ENCODE results near the gene WFIKKN2.
"Not testable (repeated sequence)": the region's sequence is repeated elsewhere in the genome, so short reads cannot be mapped to it uniquely, and the experiment has no call there.

WFIKKN2 gene

DNA sequence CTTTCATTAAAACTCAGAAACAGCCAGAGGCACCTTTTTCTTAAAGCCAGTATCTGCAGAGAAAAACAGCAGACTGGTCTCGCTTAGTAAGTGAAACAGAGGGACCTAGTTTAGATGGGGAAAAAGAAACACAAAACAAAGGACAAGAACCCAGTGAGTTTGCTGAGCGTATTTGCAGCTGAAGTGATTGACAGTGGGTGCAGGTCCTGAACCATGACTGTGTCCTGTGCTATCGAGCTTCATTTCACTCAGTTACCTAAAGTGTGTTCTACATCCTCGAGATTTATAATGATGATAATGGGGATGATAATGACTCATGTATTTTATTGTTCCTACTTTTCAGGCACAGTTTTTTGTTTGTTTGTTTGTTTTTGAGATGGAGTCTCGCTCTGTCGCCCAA lies 31.7 kb upstream of the WFIKKN2 start:
- no peak for DNase-seq (ENCODE audit: low read depth)
- H3K4me3 ChIP-seq (replicated peaks; ENCODE audit: low read depth, low read length) = no peak overlapping the region
- TF ChIP-seq, protein P1, sequence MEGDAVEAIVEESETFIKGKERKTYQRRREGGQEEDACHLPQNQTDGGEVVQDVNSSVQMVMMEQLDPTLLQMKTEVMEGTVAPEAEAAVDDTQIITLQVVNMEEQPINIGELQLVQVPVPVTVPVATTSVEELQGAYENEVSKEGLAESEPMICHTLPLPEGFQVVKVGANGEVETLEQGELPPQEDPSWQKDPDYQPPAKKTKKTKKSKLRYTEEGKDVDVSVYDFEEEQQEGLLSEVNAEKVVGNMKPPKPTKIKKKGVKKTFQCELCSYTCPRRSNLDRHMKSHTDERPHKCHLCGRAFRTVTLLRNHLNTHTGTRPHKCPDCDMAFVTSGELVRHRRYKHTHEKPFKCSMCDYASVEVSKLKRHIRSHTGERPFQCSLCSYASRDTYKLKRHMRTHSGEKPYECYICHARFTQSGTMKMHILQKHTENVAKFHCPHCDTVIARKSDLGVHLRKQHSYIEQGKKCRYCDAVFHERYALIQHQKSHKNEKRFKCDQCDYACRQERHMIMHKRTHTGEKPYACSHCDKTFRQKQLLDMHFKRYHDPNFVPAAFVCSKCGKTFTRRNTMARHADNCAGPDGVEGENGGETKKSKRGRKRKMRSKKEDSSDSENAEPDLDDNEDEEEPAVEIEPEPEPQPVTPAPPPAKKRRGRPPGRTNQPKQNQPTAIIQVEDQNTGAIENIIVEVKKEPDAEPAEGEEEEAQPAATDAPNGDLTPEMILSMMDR (IDR thresholded peaks at IDR 0.05; ENCODE audit: low read length, missing control alignments) = no peak

DNA sequence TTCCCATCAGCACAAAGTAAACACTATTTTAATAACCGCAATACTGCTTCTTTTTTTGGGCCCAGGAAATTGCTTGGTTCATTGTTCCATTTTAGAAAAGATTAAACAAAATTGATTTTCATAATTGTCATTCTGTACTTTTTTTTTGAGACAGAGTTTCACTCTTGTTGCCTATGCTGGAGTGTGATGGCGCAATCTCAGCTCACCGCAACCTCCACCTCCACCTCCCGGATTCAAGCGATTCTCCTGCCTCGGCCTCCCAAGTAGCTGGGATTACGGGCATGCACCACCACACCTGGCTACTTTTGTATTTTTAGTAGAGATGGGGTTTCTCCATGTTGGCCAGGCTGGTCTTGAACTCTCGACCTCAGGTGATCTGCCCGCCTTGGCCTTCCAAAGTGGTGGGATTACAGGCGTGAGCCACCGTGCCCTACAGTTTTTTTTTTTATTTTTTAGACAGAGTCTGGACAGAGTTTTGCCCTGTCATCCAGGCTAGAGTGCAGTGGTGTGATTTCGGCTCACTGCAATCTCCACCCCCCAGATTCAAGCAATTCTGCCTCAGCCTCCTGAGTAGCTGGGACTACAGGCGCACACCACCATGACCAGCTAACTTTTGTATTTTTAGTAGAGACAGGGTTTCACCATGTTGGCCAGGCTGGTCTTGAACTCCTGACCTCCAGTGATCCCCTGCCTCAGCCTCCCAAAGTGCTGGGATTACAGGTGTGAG lies 30.5 kb upstream of the WFIKKN2 start:
- H3K4me3 ChIP-seq (replicated peaks; ENCODE audit: low read depth, low read length); DNase-seq (ENCODE audit: low read depth): not testable (repeated sequence)

DNA sequence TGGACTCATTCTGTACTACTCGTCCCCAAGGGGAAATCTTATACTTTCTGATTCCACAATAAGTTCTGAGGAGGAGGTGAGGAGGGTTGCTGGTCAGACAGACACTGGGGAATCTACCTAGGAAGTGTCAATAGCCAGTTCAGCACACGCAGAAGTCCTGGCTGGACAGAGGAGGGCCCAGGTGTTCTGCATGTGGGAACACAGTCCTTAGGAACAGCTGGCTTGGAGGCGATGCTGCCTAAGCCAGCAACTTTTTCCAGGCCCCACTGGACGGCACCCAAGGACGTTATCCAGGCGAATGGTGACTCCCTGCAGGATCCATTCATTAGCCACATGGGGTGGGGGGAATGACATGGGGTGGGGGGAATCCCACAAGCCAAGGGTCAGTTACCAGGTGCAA lies 29.9 kb upstream of the WFIKKN2 start:
- no peak for DNase-seq (ENCODE audit: low read depth)
- TF ChIP-seq, protein P1 (IDR thresholded peaks at IDR 0.05; ENCODE audit: low read length, missing control alignments) = no peak
- H3K4me3 ChIP-seq (replicated peaks; ENCODE audit: low read depth, low read length) = no peak overlapping the region

DNA sequence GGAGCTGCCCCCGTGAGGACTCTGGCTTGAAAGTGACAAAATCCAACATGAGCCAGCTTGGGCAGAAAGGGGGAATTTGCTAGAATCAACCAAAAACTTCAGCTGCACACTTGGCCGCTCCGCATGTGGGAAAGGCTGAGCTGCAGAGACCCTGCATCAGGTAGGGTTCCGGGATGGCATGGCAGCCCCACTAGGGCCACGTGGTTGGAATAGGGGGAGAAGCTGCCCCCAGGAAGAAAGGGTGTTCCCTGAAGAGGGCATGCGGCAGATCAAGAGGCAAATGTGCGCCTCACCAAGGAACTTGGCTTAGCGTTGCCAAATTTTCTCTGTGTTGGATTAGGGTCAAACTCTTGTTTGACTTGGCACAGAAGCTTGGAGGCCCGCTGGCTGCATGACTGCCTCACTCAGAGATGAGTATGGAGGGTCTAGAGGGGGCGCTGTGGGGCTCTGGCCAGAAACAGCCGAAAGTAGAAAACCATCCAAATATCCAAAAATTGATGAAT lies 29.2 kb upstream of the WFIKKN2 start:
- H3K4me3 ChIP-seq (replicated peaks; ENCODE audit: low read depth, low read length) = no peak overlapping the region
- DNase-seq (ENCODE audit: low read depth) = peak; percentile 23
- TF ChIP-seq, protein P1 (IDR thresholded peaks at IDR 0.05; ENCODE audit: low read length, missing control alignments) = no peak

DNA sequence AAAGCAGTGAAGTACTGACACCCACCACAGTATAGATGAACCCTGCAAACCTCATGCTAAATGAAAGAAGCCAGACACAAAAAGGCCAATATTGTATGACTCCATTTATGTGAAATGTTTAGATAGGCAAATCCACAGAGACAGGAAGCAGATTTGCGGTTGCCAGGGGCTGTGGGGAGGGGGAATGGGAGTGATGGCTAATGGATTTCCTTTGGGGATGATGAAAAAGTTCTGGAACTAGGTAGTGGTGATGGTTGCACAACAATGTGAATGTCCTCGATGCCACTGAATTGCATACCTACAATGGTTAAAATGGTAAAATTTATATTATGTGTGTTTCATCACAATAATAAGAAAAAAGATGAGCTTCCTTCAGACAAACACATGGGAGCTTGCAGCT lies 28.4 kb upstream of the WFIKKN2 start:
- DNase-seq (ENCODE audit: low read depth) = peak; percentile 43
- H3K4me3 ChIP-seq (replicated peaks; ENCODE audit: low read depth, low read length) = no peak overlapping the region
- TF ChIP-seq, protein P1 (IDR thresholded peaks at IDR 0.05; ENCODE audit: low read length, missing control alignments) = no peak

DNA sequence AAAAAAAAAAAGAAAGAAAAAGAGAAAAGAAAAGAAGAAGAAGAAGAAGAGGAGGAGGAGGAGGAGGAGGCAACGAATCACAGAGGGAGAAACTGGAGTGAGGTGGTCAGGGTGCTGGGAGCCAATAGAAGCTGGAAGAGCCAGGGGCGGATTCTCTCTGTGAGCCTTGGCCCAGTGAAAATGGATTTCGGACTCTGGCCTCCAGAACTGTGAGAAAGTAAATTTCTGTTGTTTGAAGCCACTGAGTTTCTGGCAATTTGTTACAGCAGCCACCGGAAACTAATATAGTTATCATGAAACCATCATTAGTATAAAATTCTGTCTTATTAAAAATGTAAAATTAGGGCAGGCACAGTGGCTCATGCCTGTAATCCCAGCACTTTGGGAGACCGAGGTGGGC lies 27.7 kb upstream of the WFIKKN2 start:
- no peak for DNase-seq (ENCODE audit: low read depth)
- TF ChIP-seq, protein P1 (IDR thresholded peaks at IDR 0.05; ENCODE audit: low read length, missing control alignments) = no peak
- H3K4me3 ChIP-seq (replicated peaks; ENCODE audit: low read depth, low read length) = no peak overlapping the region

DNA sequence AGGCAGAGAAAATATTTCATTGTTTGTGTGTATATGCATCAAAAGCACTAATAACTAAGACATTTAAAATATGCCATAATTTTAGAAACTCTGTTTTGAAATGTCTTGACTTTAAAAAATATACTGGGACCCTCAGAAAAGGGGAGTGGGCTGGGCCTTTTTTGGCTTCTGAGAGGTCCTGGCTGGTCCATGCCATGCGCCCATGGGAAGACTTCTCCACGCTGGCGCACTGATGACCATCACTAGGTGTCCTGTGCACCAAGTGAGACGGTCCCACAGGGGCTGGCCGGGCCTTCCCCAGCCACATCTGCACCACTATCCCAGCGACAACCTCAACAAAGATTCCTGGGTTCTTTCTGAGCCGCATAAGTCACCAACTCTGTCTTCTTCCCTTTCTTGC lies 27.0 kb upstream of the WFIKKN2 start:
- no peak overlapping the region for H3K4me3 ChIP-seq (replicated peaks; ENCODE audit: low read depth, low read length)
- DNase-seq (ENCODE audit: low read depth) = no peak
- TF ChIP-seq, protein P1 (IDR thresholded peaks at IDR 0.05; ENCODE audit: low read length, missing control alignments) = no peak

Measured in fibroblast of pulmonary artery (primary cell).